ENCODE data around the gene BEND7. TPM values are rescaled to one million over a fixed set of nuclear protein-coding genes. Genes with fewer than 3 reads are reported as not detected.

Gene BEND7
- total RNA-seq, 1 donor from 2014 or later = 3.1 TPM

- no peak for DNase-seq
- Mint-ChIP-seq H3K9me3 (ENCODE audit: unreplicated experiment) (peaks cover 2% of the 10 kb centered on the region), H3K4me3 (ENCODE audit: unreplicated experiment) (no peak overlapping the region), H3K27me3 (ENCODE audit: unreplicated experiment) (no peaks in the 10 kb centered on the region), H3K36me3 (ENCODE audit: unreplicated experiment) (no peaks in the 10 kb centered on the region), H3K27ac (ENCODE audit: unreplicated experiment) (no peak overlapping the region), H3K4me1 (ENCODE audit: low read depth, unreplicated experiment) (no peaks in the 10 kb centered on the region)
- no peak for TF ChIP-seq CTCF (IDR thresholded peaks at IDR 0.05; ENCODE audit: partially characterized antibody, unreplicated experiment)
Measured at GRCh38 chr10:13489035-13489599, 39.7 kb downstream of the BEND7 start.

DNA sequence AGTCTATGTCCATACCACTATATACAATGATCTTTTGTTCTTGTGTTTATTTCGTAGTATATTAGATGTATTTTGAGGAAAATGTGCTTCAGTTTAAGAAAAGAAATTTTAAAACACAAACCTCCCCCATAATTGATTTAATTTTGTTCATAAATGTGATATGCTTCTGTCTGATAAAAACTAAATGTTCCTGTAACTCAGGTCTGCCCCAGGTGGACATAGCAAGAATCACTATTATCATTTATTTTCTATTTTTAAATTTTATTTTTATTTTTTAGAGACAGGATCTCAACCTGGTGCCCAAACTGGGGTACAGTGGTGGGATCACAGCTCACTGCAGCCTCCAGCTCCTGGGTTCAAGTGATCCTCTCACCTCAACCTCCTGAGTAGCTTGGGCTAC, 43.2 kb downstream of the BEND7 start:
- Mint-ChIP-seq H3K27ac (ENCODE audit: unreplicated experiment) (no peak overlapping the region), H3K4me1 (ENCODE audit: low read depth, unreplicated experiment) (no peaks in the 10 kb centered on the region)

GRCh38 chr10:13483951-13484350, 44.9 kb downstream of the BEND7 start:
- TF ChIP-seq CTCF (IDR thresholded peaks at IDR 0.05; ENCODE audit: partially characterized antibody, unreplicated experiment) = no peak
- no peak overlapping the region for H3K27ac Mint-ChIP-seq (ENCODE audit: unreplicated experiment)
- no peaks in the 10 kb centered on the region for H3K9me3 Mint-ChIP-seq (ENCODE audit: unreplicated experiment)

More for the DNA sequence above, 43.2 kb downstream of the BEND7 start:
- peak; percentile 57 for TF ChIP-seq CTCF (IDR thresholded peaks at IDR 0.05; ENCODE audit: partially characterized antibody, unreplicated experiment)
- no peak for DNase-seq
- Mint-ChIP-seq H3K36me3 (ENCODE audit: unreplicated experiment) (no peaks in the 10 kb centered on the region), H3K9me3 (ENCODE audit: unreplicated experiment) (peaks cover 2% of the 10 kb centered on the region), H3K4me3 (ENCODE audit: unreplicated experiment) (no peak overlapping the region), H3K27me3 (ENCODE audit: unreplicated experiment) (no peaks in the 10 kb centered on the region)

GRCh38 chr10:13483073-13483472, 45.7 kb downstream of the BEND7 start:
- H3K4me3 Mint-ChIP-seq (ENCODE audit: unreplicated experiment) = no peak overlapping the region
- no peaks in the 10 kb centered on the region for H3K4me1 Mint-ChIP-seq (ENCODE audit: low read depth, unreplicated experiment)
- no peak overlapping the region for H3K27ac Mint-ChIP-seq (ENCODE audit: unreplicated experiment)
- H3K36me3 Mint-ChIP-seq (ENCODE audit: unreplicated experiment) = no peaks in the 10 kb centered on the region
- H3K27me3 Mint-ChIP-seq (ENCODE audit: unreplicated experiment) = no peaks in the 10 kb centered on the region
- no peaks in the 10 kb centered on the region for H3K9me3 Mint-ChIP-seq (ENCODE audit: unreplicated experiment)
- DNase-seq = no peak
- TF ChIP-seq CTCF (IDR thresholded peaks at IDR 0.05; ENCODE audit: partially characterized antibody, unreplicated experiment) = no peak

More at GRCh38 chr10:13483951-13484350, 44.9 kb downstream of the BEND7 start:
- H3K4me1 Mint-ChIP-seq (ENCODE audit: low read depth, unreplicated experiment) = no peaks in the 10 kb centered on the region
- no peak overlapping the region for H3K4me3 Mint-ChIP-seq (ENCODE audit: unreplicated experiment)
- H3K27me3 Mint-ChIP-seq (ENCODE audit: unreplicated experiment) = no peaks in the 10 kb centered on the region
- no peaks in the 10 kb centered on the region for H3K36me3 Mint-ChIP-seq (ENCODE audit: unreplicated experiment)
- no peak for DNase-seq

DNA sequence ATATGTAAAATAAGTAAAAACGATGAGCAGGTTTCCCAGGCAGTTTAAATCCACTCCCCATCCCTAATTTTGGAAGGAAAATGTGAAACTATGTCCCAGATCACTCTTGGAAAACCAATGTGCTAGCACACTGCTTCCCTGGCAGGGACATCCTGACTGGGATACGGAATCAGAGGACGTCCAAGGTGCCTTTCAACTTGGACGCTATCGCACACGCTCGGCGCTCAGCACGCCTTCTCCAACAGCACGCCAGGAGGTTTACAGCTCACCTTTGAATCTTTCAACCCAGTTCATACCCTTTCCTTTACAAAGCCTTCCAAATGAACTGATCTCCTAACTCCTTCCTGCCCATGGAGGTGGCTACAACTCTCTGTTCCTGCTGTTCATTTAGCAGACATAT, 47.1 kb downstream of the BEND7 start:
- H3K4me1 Mint-ChIP-seq (ENCODE audit: low read depth, unreplicated experiment) = no peaks in the 10 kb centered on the region
- H3K27me3 Mint-ChIP-seq (ENCODE audit: unreplicated experiment) = no peaks in the 10 kb centered on the region
- no peaks in the 10 kb centered on the region for H3K36me3 Mint-ChIP-seq (ENCODE audit: unreplicated experiment)
- TF ChIP-seq CTCF (IDR thresholded peaks at IDR 0.05; ENCODE audit: partially characterized antibody, unreplicated experiment) = no peak
- H3K9me3 Mint-ChIP-seq (ENCODE audit: unreplicated experiment) = no peaks in the 10 kb centered on the region
- no peak for DNase-seq
- H3K4me3 Mint-ChIP-seq (ENCODE audit: unreplicated experiment) = no peak overlapping the region
- H3K27ac Mint-ChIP-seq (ENCODE audit: unreplicated experiment) = no peak overlapping the region

All from glutamatergic neuron (in vitro differentiated cells).